Mesothelial cell of epicardium (in vitro differentiated cells): ENCODE data around the gene VASH1. TPM values are rescaled to one million over a fixed set of nuclear protein-coding genes. Genes with fewer than 3 reads are reported as not detected.

Experiments
- DNase-seq, 2 experiments: peaks; one replicate each; pipeline ENCODE4 v3.0.0; 2021; ENCODE audit warnings: low spot score in 2 of 2; ENCODE audit not compliant: unreplicated experiment in 2 of 2
- H3K27ac Mint-ChIP-seq: 2 replicates; pipeline ENCODE4 v1.8.0; 2021; ENCODE audit warnings: mixed read lengths
- H3K27me3 Mint-ChIP-seq: 2 replicates; pipeline ENCODE4 v1.8.0; 2021; ENCODE audit warnings: low read depth, mixed read lengths
- H3K36me3 Mint-ChIP-seq: 2 replicates; pipeline ENCODE4 v1.8.0; 2021; ENCODE audit warnings: mixed read lengths
- H3K4me1 Mint-ChIP-seq: 2 replicates; pipeline ENCODE4 v1.8.0; 2021; ENCODE audit warnings: mixed read lengths
- H3K4me3 Mint-ChIP-seq: 2 replicates; pipeline ENCODE4 v1.8.0; 2021; ENCODE audit warnings: mild to moderate bottlenecking, moderate library complexity, mixed read lengths
- H3K9me3 Mint-ChIP-seq: 2 replicates; pipeline ENCODE4 v1.8.0; 2021; ENCODE audit warnings: mixed read lengths
- CTCF ChIP-seq: fragments of 200-600 bp; sonication (generic); IDR thresholded peaks from one replicate; pipeline ENCODE4 v1.5.0; 2021; ENCODE audit warnings: antibody characterized with exemption; ENCODE audit not compliant: unreplicated experiment
- total RNA-seq: library from RNA; stranded (reverse); gene quantifications from 3 replicates; pipeline ENCODE4 v1.2.1, GENCODE V29; 2021

The VASH1 gene
- total RNA-seq, result 51.2 to 57.6 TPM (median 55.5 TPM) in 3 replicates

GRCh38 chr14:76761136-76761959, at the start of gene VASH1:
VASH1 (plus strand) TSS chr14:76761468; CDS start chr14:76762822, 1,354 bp downstream.
- no peak for TF ChIP-seq CTCF
- Mint-ChIP-seq H3K9me3 (no peaks in the 10 kb centered on the region), H3K36me3 (no peaks in the 10 kb centered on the region), H3K27ac (peak within 1 kb of the TSS; percentile 93), H3K4me1 (peaks cover 35% of the 10 kb centered on the region), H3K27me3 (peaks cover 56% of the 10 kb centered on the region), H3K4me3 (peak within 1 kb of the TSS; percentile 82)
- peak; percentile 56 to 69 for DNase-seq

GRCh38 chr14:76713121-76713520, 48.1 kb upstream of the VASH1 start:
- DNase-seq, result no peak
- TF ChIP-seq CTCF, result no peak

GRCh38 chr14:76714470-76714869, 46.8 kb upstream of the VASH1 start:
- TF ChIP-seq CTCF, result no peak
- Mint-ChIP-seq H3K4me1 (peaks cover 24% of the 10 kb centered on the region), H3K27me3 (peaks cover 8% of the 10 kb centered on the region), H3K9me3 (peaks cover 6% of the 10 kb centered on the region), H3K36me3 (no peaks in the 10 kb centered on the region), H3K4me3 (no peak overlapping the region), H3K27ac (no peak overlapping the region)
- no peak for DNase-seq

More at GRCh38 chr14:76713121-76713520, 48.1 kb upstream of the VASH1 start:
- H3K4me3 Mint-ChIP-seq, result no peak overlapping the region
- H3K36me3 Mint-ChIP-seq, result no peaks in the 10 kb centered on the region
- peaks cover 8% of the 10 kb centered on the region for H3K27me3 Mint-ChIP-seq
- no peak overlapping the region for H3K27ac Mint-ChIP-seq
- peaks cover 6% of the 10 kb centered on the region for H3K9me3 Mint-ChIP-seq
- H3K4me1 Mint-ChIP-seq, result peaks cover 16% of the 10 kb centered on the region

GRCh38 chr14:76715101-76715500, 46.2 kb upstream of the VASH1 start:
- Mint-ChIP-seq H3K27ac (peak overlapping the region; percentile 59), H3K36me3 (no peaks in the 10 kb centered on the region), H3K9me3 (peaks cover 6% of the 10 kb centered on the region), H3K27me3 (peaks cover 8% of the 10 kb centered on the region), H3K4me3 (no peak overlapping the region), H3K4me1 (peaks cover 25% of the 10 kb centered on the region)
- DNase-seq, result no peak
- TF ChIP-seq CTCF, result no peak

- Mint-ChIP-seq H3K4me1 (peaks cover 30% of the 10 kb centered on the region), H3K27ac (peak overlapping the region; percentile 77), H3K27me3 (peaks cover 8% of the 10 kb centered on the region), H3K36me3 (no peaks in the 10 kb centered on the region), H3K9me3 (peaks cover 6% of the 10 kb centered on the region), H3K4me3 (no peak overlapping the region)
- DNase-seq, result no peak
- no peak for TF ChIP-seq CTCF
Measured at GRCh38 chr14:76715511-76716081, 45.7 kb upstream of the VASH1 start.
